Activated CD4-positive, alpha-beta T cell treated with anti-CD3 and anti-CD28 coated beads for 4 hours (primary cell): ENCODE results near the gene CASTOR2.
"Not testable (repeated sequence)": the region's sequence is repeated elsewhere in the genome, so short reads cannot be mapped to it uniquely, and the experiment has no call there.

ENCODE experiments used
- DNase-seq, 2 donors: peaks; one replicate each; pipeline ENCODE4 v3.0.0-alpha.2; 2020

Gene CASTOR2

DNA sequence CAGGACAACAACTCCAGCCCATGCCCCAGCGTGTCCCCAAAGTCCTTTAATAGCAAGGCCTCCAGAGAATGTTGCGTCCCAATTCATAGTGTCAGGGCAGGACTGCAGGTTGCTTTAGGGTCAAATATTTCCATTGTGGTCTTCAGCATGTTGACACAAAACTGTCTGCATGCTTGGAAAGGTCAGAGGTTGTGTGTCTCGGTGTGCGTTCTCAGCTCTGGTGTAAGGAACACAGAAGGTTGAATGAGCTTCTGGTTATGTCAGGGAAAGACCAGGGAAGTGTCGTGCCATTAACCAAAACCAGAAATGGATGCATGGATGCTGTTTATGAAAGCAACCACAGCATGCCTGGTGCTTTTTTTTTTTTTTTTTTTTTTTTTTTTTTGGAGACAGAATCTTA, 31.9 kb downstream of the CASTOR2 start:
- not testable (repeated sequence) for DNase-seq

DNA sequence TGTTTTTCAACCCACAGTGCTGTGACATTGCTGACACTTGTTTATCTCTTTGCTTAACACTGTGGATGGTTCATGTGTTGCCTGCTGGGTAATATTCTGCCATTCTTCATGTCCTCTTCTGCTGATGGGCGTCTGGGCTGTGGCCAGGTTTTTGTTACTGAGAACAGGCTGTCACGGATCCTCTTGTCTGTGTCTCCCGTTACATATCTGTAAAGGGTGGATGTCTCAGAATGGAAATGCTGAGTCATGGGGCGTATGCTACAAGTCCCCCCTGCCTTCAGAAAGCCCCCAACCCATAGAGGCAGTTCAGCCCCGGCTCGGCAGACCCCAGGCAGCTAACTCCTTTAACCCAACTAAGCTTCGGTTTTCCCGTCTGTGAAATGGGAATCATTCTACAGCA, 33.3 kb downstream of the CASTOR2 start:
- not testable (repeated sequence) for DNase-seq

DNA sequence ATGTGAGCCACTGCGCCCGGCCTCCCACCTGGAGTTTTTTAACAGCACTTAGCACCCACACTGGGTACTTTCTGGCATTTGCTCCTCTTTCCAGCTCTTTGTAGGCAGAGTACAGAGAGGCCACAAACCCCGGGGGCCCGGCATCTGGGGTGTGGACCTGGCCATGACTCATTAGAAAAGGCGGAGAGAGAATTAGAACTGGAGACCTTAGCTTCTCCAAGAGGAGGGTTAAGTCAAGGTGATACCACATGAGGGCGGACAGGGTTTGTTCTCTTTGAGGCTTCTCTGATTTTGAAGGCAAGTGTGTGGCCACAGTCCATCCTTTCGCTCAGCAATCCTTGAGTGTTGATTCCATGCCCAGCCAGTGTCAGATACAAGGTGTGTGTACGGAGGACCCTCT, 36.9 kb downstream of the CASTOR2 start:
- not testable (repeated sequence) for DNase-seq

DNA sequence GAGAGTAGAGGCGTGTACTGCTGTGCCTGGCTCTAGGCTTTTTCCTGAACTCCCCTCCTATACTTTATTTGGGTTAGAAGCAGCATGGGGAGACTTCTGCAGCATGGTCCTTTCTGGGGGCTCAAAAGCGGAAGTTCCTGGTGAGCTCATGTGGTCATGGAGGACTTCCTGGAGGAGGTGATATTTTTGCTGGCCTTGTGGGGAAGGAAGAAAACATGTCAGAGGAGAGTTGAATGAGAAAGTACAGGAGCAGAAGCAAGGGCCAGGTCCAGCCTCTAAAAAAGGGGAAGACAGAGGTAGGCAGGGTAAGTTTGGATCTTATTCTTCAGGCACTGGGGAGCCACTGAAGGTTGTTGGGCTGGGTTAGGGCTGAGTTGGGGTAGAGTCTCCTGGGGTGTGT, 45.5 kb downstream of the CASTOR2 start:
- no peak for DNase-seq

DNA sequence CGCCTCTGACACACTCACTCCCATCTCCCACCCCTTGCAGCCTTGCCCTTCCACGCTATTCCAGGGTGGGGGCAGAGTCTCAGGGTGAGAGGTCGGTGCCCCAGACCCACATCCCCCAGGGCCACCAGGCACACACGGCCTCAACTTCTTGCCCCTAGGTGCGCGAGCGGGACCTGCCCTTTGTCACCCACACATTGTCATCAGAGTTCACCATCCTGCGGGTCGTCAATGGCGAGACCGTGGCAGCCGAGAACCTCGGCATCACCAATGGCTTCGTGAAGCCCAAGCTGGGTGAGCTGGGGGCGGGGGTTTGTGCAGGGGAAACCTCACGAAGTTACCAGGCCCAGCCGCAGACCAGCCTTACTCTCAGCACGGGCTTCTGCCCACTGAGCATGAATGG, 53.3 kb downstream of the CASTOR2 start:
- no peak for DNase-seq

DNA sequence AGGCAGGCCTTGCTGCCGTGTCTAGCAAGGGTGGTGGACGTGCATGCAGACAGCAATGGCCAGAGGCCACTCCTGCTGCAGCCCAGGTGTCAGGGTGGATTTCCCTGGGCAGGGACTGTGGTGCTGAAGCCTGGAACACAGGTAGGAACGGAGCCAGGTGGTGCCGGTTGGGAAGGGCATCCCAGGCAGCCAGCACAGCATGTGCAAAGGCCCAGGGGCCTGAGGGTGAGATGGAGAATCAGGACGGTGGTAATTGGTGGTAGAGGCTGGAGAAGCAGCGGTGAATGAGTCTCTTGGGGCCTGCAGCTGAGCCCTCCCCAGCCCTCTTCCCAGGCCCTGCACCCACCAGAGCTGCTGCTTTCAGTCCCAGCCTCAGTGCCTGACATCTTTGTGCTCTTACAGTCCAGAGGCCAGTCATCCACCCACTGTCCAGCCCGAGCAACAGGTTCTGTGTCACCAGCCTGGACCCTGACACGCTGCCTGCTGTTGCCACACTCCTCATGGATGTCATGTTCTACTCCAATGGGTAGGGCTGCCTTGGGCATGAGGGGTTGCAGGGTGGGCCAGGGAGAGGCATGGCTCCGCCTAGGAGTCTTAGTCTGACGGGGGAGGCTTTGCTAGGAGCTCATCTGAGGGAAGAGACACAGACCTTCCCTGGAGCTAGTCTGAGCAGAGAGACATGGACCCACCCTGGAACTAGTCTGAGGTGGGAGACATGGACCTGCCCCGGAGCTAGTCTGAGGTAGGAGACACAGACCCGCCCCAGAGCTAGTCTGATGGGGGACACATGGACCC, 54.3 kb downstream of the CASTOR2 start:
- DNase-seq: no peak

DNA sequence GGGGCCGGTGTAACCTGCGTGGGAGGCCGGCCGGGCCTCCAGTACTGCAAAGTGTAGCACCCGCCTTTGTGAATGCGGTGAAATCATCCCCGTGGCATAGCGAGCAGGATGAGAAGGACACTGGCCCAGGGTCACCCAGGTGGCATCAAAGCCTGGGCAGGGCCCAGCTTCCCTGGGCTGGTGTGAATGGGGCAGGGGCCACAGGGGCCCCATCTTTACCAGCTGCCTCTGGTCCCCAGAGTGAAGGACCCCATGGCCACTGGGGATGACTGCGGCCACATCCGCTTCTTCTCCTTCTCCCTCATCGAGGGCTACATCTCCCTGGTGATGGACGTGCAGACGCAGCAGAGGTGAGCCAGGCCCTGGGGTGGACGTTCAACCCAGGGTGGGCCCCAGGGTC, 55.3 kb downstream of the CASTOR2 start:
- no peak for DNase-seq

DNA sequence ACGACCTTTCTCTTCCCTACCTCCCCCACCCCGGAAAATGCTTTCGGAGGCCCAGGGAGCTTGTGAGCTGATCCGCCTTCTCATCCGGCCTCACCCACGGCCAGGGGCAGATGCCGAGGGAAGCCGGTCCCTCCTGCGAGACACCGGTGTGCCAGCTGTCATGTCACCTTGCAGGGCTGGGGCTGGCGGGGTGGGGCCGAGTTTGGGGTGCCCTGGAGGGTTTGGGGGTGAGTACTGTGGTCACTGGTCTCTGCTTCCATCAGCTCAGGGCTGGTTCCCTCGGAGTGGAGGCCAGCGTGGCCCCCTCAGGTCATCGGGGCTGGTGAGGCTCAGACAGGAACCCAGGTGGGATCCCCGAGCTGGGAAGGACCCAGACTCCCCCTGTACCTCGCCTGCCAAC, 60.4 kb downstream of the CASTOR2 start:
- DNase-seq: no peak

DNA sequence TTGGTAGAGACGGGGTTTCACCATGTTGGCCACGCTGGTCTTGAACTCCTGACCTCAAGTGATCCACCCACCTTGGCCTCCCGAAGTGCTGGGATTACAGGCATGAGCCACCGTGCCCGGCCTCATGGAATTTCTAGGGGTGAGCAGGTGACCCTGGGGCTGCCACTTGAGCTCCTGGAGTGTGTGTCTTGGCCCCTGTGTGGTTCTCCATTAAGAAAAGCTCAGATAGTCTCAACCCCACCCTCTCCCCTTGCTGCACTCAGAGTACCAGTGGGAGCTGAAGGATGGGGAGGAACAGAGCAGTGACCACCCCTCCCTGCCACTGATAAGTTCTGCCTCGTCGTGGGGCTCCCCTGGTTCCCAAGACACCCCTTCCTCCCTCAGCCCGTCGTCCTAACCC, 63.8 kb downstream of the CASTOR2 start:
- no peak for DNase-seq

DNA sequence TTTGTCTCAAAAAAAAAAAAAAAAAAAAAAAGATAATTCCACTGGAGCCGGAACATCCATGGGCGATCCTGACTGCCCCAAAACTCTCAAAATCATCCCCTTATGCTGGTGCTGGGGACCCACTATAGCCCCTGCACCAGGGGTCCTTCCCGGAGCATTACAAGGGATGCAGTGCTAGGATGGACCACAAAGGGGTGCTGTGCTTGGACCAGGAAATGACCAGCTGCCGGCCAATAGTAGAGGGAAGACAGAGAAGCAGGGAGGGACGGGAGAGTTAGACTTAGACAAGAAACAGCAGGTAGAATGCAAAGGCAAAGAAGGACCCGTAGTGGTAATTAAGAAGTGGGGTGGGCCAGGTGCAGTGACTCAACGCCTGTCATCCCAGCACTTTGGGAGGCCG, 68.6 kb downstream of the CASTOR2 start:
- DNase-seq: no peak

DNA sequence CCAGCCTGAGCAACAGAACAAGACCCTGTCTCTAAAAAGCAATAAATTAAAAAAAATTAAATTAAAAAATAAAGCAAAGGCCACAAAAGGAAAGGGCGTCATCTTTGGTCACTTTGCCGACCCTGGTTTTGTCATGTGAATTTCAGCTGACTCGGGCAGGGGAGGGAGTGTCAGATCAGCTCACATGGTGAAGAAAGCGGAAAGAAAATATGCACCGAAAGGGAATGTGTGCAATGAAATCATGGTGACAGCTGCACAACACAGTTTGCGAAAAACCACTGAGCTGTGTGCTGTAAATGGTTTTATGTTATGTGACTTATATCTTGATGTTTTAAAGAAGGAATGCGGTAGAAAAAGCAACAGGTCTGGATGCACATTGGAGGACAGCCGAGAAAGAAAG, 69.3 kb downstream of the CASTOR2 start:
- DNase-seq: no peak

DNA sequence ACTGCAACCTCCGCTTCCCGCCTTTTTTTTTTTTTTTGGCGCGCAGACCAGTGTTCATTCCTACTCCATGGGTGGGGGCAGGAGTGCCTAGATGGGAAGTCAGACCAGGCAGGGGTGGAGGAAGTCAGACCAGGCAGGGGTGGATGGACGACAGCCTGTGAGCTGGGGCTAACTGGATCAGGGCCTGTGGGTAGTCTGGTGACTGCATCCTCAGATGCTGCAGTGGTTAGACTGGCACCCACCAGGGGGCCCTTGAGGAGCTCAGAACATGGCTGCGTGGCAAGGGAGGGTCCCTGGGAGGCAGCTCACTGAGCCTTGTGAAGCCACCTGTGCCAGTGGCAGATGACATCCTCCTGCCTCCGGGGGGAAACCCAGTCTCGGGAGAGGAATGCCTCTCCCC, 74.0 kb downstream of the CASTOR2 start:
- DNase-seq: no peak

DNA sequence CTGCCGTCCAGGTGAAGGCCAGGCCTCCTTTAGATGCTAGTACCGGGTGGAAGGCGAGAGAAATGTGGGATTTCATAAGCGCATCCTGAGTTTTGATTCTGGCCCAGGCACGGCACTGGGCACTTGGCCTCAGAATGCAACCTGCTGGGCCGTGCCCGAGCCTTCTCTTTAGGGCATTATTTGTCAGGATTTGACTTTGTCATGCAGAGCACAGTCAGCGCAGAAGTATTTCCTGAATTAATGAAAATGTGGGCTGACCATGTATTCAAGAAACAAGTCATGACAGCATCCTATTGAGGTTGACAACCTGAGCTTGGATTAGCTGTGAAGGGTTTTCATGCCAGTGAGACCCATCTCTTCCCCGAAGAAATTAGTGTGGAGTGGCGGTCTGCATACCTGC, 74.7 kb downstream of the CASTOR2 start:
- DNase-seq: no peak

DNA sequence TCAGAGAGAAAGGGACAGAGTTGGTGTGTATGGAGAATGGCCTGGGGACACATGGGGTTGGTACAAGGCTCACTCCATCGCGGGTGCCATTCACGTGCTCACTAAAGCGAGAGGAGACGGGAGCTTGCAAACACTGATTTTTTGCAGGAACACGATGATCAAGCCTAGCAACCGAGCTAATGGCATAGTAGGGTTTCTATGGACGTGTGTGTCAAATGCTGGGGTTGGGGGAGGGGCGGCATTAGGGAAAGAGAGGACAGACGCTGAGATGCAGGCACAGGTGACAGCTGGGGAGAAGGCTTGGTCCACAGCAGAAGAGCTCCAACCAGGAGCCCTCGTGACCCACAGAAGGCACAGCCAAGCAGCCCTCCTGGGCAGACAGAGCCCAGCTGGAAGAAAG, 75.2 kb downstream of the CASTOR2 start:
- DNase-seq: no peak

DNA sequence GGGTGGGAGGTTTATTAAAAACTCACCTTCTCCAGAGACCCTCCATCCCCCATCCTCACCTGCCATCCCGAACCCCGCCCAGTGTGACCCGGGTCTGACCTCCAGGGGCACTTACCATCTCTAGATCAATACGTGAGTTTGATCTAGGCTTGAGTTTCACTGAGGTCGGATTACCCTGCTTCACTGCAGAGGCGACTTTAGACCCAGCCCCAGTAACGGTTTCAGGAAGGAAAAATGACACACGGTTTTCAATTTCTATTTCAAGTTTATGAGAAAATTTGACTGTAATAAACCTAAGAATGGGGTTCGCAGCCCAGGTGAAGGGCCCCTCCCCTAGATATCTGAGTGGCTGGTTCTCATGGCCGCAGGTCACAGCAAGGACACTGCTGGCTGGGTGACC, 76.0 kb downstream of the CASTOR2 start:
- DNase-seq: no peak

DNA sequence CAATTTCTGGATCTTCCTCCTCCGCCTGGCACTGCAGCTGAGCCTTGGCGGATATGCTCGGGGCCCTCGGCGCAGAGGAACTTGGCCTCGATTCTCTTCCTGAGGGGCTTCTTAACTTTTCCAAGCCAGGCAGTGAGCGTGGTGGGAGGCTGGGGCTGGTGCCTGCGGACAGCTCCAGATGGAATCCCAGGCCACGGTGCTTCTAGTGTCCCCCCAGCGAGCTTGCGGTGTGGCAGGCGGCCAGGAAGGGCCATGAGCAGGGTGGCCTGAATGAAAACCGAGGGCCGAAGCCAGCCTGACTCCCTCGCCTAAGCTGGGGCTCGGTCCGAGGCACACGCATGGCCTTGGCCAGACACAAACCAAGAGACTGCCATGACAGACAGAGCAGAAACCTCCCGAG, 77.8 kb downstream of the CASTOR2 start:
- DNase-seq: no peak

DNA sequence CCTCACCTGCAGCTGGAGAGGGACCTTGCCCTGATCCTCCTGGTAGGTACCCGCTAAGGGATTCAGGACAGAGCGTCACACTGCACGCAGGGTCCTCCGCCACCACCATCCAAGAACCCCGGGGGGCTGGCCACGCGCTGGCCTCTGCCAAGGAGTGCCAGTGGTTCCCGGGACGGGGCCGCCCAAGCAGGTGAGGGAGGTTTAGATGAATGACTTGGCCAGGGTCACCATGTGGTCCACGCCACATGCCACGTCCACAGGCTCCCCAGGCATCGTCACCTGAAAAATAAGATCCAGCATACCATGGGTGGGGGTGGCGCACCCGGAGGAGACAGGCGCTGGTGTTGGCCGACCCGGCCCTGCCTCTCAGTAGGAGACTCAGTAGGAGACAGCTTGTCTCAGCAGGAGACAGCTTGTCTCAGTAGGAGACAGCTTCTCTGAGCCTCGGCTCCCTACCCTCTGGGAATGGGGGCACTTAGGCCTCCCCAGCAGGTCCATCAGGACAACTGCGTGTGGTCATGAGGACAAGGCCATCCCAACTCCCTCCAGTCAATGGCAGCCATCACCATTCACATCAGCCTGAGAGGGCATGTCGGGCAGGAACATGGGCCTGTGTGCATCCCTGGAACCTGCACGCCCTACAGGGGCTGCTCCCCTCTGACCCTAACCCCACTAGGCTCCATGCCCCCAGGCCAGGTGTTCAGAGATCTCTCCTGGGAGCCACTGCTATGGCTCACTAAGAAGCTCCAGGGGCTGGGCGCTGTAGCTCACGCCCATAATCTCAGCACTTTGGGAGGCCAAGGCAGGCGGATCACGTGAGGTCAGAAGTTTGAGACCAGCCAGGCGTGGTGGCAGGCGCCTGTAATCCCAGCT, 78.6 kb downstream of the CASTOR2 start:
- no peak for DNase-seq

DNA sequence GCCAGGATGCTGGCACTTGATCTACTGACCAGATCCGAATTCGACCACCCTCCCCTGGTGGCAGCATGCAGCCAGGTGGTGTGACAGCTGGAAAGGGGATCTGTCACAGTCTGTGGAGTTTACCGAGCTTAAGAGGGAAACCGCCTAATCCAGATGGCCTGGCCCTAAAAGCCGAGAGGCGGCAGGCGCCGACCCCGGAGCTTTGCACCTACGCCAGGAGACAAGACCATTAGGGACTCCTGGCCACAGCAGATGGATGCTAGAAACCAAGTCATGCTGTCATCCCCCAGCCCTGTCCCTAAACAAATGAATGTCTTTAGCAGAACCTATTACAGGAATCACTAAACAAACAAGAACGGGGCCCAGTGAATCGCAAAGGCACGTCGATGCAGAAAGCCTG, 81.4 kb downstream of the CASTOR2 start:
- DNase-seq: no peak

DNA sequence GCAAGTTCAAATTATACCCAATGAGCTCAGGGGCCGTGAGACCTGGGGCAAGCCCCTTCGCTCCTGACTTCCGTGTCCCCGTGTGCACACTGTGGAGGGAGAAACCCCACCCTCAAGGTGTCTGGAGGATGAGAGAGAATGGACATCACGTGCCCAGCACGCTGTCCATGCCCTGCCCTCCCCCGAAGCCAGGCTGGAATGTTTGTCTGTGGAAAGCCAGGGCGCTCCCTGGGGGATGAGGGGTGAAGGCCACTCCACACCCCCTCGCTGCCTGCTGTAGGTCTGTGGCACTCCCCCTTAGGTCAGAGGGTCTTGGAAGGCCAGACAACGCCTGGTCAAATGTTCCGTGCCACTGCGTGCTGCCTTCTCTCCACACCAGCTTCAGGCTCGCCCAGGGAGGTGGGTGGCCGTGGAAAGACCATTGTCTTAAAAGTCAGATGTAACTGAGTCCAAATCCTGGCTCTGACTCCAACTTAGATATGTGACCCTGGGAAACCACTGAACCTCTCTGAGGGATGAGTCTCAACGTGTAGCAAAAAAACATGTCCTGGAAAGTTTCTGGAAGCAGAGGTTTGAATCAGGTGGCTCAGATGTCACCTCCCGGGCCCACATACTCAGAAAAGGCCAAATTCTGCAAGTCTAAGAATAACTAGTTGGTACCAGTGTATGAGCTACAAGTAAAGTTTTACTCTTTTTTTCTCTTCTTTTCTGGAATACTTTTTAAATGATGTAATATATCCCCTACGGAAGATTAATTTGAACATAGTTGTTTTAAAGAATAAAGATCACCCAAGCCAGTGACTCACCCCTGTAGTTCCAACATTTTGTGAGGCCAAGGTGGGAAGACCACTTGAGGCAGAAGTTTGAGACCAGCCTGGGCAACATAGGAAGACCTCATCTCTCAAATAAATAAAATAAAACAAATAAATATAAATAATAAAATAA, 84.2 kb downstream of the CASTOR2 start:
- DNase-seq: no peak

DNA sequence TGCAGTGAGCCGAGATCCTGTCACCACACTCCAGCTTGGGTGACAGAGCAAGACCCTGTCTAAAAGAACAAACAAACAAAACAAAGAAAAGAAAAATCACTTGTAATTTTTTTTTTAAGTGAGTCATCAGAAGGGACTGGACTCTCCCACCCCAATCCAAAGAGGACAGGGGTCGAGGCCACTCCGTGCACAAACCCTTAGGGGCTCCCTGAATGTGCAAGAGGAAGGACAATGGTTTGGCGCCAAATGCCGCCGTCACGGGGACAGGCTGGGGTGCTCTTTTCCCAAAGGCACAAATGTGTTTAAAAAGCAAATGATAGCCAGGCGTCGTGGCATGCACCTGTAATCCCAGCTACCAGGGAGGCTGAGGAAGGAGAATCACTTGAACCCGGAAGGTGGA, 85.3 kb downstream of the CASTOR2 start:
- DNase-seq: no peak

DNA sequence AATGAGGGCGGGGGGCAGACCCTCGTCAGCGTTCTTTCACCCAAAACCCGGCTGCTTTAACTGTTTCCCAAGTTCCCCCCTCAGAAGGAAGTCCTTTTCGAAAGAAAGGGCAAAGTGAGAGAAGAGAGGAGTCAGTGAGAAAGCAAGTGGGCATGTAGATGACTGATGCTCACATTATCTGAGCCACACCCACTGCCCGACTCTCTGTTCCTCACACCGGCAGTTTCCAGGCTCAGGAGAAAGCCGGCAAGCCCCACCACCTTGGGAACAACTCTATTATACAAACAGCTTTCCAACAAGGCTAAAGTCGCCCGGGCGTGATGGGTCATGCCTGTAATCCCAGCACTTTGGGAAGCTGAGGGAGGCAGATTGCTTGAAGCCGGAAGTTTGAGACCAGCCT, 86.0 kb downstream of the CASTOR2 start:
- DNase-seq: no peak

DNA sequence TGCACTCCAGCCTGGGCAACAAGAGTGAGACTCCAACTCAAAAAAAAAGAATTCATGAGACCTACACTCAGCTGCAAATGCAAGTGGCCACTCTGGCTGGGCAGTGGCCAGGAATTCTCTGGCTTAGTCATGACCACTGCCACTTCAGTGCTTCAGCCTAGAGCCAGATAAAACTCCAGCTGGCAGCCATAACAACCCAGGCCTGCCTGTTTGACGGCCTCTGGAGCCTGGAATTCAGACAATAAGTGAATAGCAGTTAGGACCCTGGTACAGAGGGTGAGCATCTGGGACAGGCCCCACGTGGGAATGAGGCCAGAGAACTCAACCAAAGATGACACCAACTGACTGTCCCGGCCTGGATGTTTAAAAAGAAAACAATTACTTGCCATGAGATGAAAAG, 90.2 kb downstream of the CASTOR2 start:
- no peak for DNase-seq

DNA sequence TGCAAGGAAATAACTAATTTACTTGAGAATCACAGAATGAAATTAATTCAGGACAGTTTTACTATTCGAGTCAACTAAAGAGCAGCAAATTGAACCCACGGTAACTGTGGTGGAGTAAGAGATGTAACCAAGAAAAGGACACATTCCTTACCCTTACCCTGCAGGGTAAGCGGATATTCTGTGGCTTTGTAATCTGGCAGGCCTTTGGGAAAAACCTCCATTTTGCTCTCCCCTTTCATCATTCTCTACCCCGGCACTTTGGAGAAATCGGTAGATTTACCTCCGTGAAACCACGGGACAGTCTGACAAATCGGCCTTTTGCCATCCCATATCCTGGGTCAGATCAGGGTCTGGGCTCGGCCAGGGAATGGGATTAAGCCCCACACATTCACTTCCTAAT, 90.7 kb downstream of the CASTOR2 start:
- DNase-seq: no peak
